SK-N-SH treated with all-trans-retinoic acid at 6 μM for 48 hours (cell line): Measurements from ENCODE around the gene MMD.

Experiments
- ATAC-seq: fragments of 200-7000 bp; cut with Tn5 transposase; 3 replicates; pipeline ENCODE4 v1.9.1; 2020; ENCODE audit warnings: mild to moderate bottlenecking, moderate library complexity
- ARNTL ChIP-seq: fragments of 450-650 bp; formaldehyde crosslinking; IDR thresholded peaks from 2 replicates; pipeline ENCODE4 v1.5.0; 2020; ENCODE audit warnings: low read depth, mild to moderate bottlenecking, moderate library complexity, borderline replicate concordance
- BACH2 ChIP-seq: fragments of 250-450 bp; sonication (Bioruptor Pico); IDR thresholded peaks from 2 replicates; pipeline ENCODE4 v1.9.0; 2021; ENCODE audit warnings: mild to moderate bottlenecking, borderline replicate concordance
- CREB5 ChIP-seq: fragments of 250-450 bp; sonication (Bioruptor Pico); IDR thresholded peaks from 2 replicates; pipeline ENCODE4 v1.5.1; 2020; ENCODE audit warnings: low read depth, mild to moderate bottlenecking, moderate library complexity
- CSDC2 ChIP-seq: fragments of 250-450 bp; sonication (Bioruptor Pico); IDR thresholded peaks from 2 replicates; pipeline ENCODE4 v1.5.0; 2020; ENCODE audit warnings: mild to moderate bottlenecking, moderate library complexity
- CSRNP3 ChIP-seq: fragments of 250-450 bp; sonication (Bioruptor Pico); IDR thresholded peaks from 2 replicates; pipeline ENCODE4 v1.5.1; 2021; ENCODE audit warnings: mild to moderate bottlenecking, moderate library complexity
- ESRRG ChIP-seq: fragments of 250-450 bp; sonication (Bioruptor Pico); IDR thresholded peaks from 2 replicates; pipeline ENCODE4 v1.6.1; 2021; ENCODE audit warnings: mild to moderate bottlenecking
- GLIS3 ChIP-seq: fragments of 250-450 bp; sonication (Bioruptor Pico); IDR thresholded peaks from 2 replicates; pipeline ENCODE4 v1.5.0; 2020; ENCODE audit warnings: mild to moderate bottlenecking, moderate library complexity
- ISL1 ChIP-seq: fragments of 250-450 bp; sonication (Bioruptor Pico); IDR thresholded peaks from 2 replicates; pipeline ENCODE4 v2.1.2; 2022; ENCODE audit warnings: mild to moderate bottlenecking, moderate library complexity
- OSR1 ChIP-seq: fragments of 250-450 bp; sonication (Bioruptor Pico); IDR thresholded peaks from 2 replicates; pipeline ENCODE4 v1.8.0; 2022; ENCODE audit warnings: moderate library complexity, mild to moderate bottlenecking, inconsistent platforms
- PPARA ChIP-seq: fragments of 250-450 bp; sonication (Bioruptor Pico); IDR thresholded peaks from 2 replicates; pipeline ENCODE4 v1.5.0; 2020; ENCODE audit warnings: mild to moderate bottlenecking, borderline replicate concordance
- RARB ChIP-seq: fragments of 250-450 bp; sonication (Bioruptor Pico); IDR thresholded peaks from 2 replicates; pipeline ENCODE4 v1.8.0; 2021; ENCODE audit warnings: mild to moderate bottlenecking, moderate library complexity
- SNAI2 ChIP-seq: fragments of 250-450 bp; sonication (Bioruptor Pico); IDR thresholded peaks from 2 replicates; pipeline ENCODE4 v1.5.0; 2020; ENCODE audit warnings: mild to moderate bottlenecking, moderate library complexity
- TCF4 ChIP-seq: fragments of 250-450 bp; sonication (Bioruptor Pico); IDR thresholded peaks from 2 replicates; pipeline ENCODE4 v1.8.0; 2021; ENCODE audit warnings: mild to moderate bottlenecking, moderate library complexity, borderline replicate concordance
- TOX ChIP-seq: fragments of 250-450 bp; sonication (Bioruptor Pico); IDR thresholded peaks from 2 replicates; pipeline ENCODE4 v1.8.0; 2021; ENCODE audit warnings: mild to moderate bottlenecking, moderate library complexity, borderline replicate concordance
- TSHZ2 ChIP-seq: fragments of 250-450 bp; sonication (Bioruptor Pico); IDR thresholded peaks from 2 replicates; pipeline ENCODE4 v1.5.0; 2020; ENCODE audit warnings: mild to moderate bottlenecking, moderate library complexity
- ZC3H10 ChIP-seq: fragments of 250-450 bp; sonication (Bioruptor Pico); IDR thresholded peaks from 2 replicates; pipeline ENCODE4 v1.5.1; 2021; ENCODE audit warnings: mild to moderate bottlenecking, moderate library complexity
- ZFP3 ChIP-seq: fragments of 250-450 bp; sonication (Bioruptor Pico); IDR thresholded peaks from 2 replicates; pipeline ENCODE4 v1.5.0; 2020; ENCODE audit warnings: mild to moderate bottlenecking, moderate library complexity
- ZFP30 ChIP-seq: fragments of 450-650 bp; formaldehyde crosslinking; IDR thresholded peaks from 2 replicates; pipeline ENCODE4 v1.5.0; 2022; ENCODE audit warnings: mild to moderate bottlenecking, moderate library complexity
- ZNF565 ChIP-seq: fragments of 450-650 bp; formaldehyde crosslinking; conservative IDR thresholded peaks from 2 replicates; pipeline ENCODE4 v1.5.0; 2020; ENCODE audit warnings: low read depth, mild to moderate bottlenecking, moderate library complexity
- ZNF70 ChIP-seq: fragments of 450-650 bp; formaldehyde crosslinking; IDR thresholded peaks from 2 replicates; pipeline ENCODE4 v1.5.0; 2020; ENCODE audit warnings: mild to moderate bottlenecking, moderate library complexity
- ZNF8 ChIP-seq: fragments of 450-650 bp; formaldehyde crosslinking; IDR thresholded peaks from 2 replicates; pipeline ENCODE4 v1.5.0; 2020; ENCODE audit warnings: mild to moderate bottlenecking, moderate library complexity
- TF ChIP-seq, protein P1 (sequence below): fragments of 250-450 bp; sonication (Bioruptor Pico); IDR thresholded peaks from 2 replicates; pipeline ENCODE4 v1.8.0; 2020; ENCODE audit warnings: mild to moderate bottlenecking, moderate library complexity, borderline replicate concordance
- TF ChIP-seq, protein P2 (sequence below): fragments of 250-450 bp; sonication (Bioruptor Pico); IDR thresholded peaks from 2 replicates; pipeline ENCODE4 v1.8.0; 2021; ENCODE audit warnings: low read depth, mild to moderate bottlenecking, moderate library complexity, borderline replicate concordance

Gene MMD

DNA sequence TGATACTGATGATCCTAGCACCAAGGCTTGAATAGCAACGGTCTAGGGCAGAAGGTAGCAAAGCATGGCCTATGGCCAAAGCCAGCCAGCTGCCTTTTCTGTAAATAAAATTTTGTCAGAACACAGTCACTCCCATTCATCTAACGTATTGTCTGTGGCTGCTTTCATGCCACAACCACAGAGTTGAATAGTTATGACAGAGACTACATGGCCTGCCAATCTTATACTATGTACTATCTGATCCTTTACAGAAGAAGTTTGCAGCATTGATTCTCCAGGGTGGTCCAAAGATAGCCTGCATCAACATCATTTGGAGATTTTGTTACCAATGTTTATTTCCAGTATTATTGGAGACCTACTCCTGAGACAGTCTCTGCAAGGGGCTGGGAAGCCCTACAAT is 19.9 kb upstream of the MMD start:
- TF ChIP-seq ZNF565 (CRISPR knock-in tag): no peak
- no peak for TF ChIP-seq TSHZ2 (CRISPR knock-in tag)
- no peak for TF ChIP-seq GLIS3 (CRISPR knock-in tag)
- no peak for TF ChIP-seq CSRNP3
- no peak for TF ChIP-seq ZNF8 (CRISPR knock-in tag)
- TF ChIP-seq ISL1 (CRISPR knock-in tag): no peak
- TF ChIP-seq RARB: no peak
- TF ChIP-seq ZC3H10 (CRISPR knock-in tag): no peak
- TF ChIP-seq TCF4: no peak
- TF ChIP-seq, protein P1, sequence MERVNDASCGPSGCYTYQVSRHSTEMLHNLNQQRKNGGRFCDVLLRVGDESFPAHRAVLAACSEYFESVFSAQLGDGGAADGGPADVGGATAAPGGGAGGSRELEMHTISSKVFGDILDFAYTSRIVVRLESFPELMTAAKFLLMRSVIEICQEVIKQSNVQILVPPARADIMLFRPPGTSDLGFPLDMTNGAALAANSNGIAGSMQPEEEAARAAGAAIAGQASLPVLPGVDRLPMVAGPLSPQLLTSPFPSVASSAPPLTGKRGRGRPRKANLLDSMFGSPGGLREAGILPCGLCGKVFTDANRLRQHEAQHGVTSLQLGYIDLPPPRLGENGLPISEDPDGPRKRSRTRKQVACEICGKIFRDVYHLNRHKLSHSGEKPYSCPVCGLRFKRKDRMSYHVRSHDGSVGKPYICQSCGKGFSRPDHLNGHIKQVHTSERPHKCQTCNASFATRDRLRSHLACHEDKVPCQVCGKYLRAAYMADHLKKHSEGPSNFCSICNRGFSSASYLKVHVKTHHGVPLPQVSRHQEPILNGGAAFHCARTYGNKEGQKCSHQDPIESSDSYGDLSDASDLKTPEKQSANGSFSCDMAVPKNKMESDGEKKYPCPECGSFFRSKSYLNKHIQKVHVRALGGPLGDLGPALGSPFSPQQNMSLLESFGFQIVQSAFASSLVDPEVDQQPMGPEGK (CRISPR knock-in tag): no peak
- TF ChIP-seq SNAI2 (CRISPR knock-in tag): no peak
- TF ChIP-seq ARNTL (CRISPR knock-in tag): no peak
- TF ChIP-seq ZNF70: no peak
- no peak for ATAC-seq

DNA sequence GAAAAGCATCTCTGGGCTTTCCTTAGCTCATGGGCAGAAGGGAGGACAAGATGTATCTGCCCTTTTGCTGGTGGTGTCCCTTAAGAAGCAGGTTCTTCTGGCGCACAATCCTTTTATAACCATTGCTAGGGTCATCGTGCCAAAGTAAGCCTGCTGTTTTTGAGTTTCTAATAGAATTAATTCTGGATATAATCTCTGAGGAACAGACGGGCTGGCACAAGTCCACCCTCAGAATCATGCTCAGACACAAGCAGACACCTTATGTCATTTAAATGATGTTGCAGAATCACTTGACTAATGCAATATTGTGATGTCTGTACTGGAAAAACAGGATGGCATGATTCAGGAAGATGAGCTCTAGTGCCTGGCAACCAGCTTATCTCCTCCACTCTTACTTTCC is 18.8 kb upstream of the MMD start:
- TF ChIP-seq CREB5 (CRISPR knock-in tag) (peak; percentile 72), BACH2 (CRISPR knock-in tag) (peak; percentile 81; the same call in 1 of the 2 replicates), SNAI2 (CRISPR knock-in tag) (peak; percentile 90), ZFP3 (CRISPR knock-in tag) (peak; percentile 74; the same call in 1 of the 2 replicates), ZNF70 (no peak), ISL1 (CRISPR knock-in tag) (peak; percentile 85), PPARA (CRISPR knock-in tag) (peak; percentile 3; the same call in 1 of the 2 replicates), ZNF8 (CRISPR knock-in tag) (peak; percentile 32; the same call in 1 of the 2 replicates), TOX (CRISPR knock-in tag) (no peak), OSR1 (no peak), ZNF565 (CRISPR knock-in tag) (no peak), CSDC2 (CRISPR knock-in tag) (no peak), ARNTL (CRISPR knock-in tag) (no peak), TCF4 (peak; percentile 94), ZC3H10 (CRISPR knock-in tag) (no peak), TSHZ2 (CRISPR knock-in tag) (peak; percentile 90), ZFP30 (CRISPR knock-in tag) (peak; percentile 25; the same call in 1 of the 2 replicates), ESRRG (CRISPR knock-in tag) (0 out of 2 replicates have a peak, but pooled peaks have one; percentile 11), RARB (no peak), GLIS3 (CRISPR knock-in tag) (no peak), CSRNP3 (0 out of 2 replicates have a peak, but pooled peaks have one; percentile 33)
- TF ChIP-seq, protein P1 (CRISPR knock-in tag): no peak
- TF ChIP-seq, protein P2, sequence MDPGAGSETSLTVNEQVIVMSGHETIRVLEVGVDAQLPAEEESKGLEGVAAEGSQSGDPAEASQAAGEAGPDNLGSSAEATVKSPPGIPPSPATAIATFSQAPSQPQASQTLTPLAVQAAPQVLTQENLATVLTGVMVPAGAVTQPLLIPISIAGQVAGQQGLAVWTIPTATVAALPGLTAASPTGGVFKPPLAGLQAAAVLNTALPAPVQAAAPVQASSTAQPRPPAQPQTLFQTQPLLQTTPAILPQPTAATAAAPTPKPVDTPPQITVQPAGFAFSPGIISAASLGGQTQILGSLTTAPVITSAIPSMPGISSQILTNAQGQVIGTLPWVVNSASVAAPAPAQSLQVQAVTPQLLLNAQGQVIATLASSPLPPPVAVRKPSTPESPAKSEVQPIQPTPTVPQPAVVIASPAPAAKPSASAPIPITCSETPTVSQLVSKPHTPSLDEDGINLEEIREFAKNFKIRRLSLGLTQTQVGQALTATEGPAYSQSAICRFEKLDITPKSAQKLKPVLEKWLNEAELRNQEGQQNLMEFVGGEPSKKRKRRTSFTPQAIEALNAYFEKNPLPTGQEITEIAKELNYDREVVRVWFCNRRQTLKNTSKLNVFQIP (CRISPR knock-in tag): no peak
- peak; percentile 71 for ATAC-seq
